GM12864 (cell line): Measurements from ENCODE around the gene CAMK2G.
"Not testable (repeated sequence)": the region's sequence is repeated elsewhere in the genome, so short reads cannot be mapped to it uniquely, and the experiment has no call there.

Source experiments
- DNase-seq: peaks from one replicate; pipeline ENCODE4 v3.0.0-alpha.2; 2011; ENCODE audit warnings: low read depth
- H3K4me3 ChIP-seq: 2 replicates; pipeline ENCODE4 v1.5.1; 2011; ENCODE audit warnings: mild to moderate bottlenecking, low read depth, low read length, control low read depth
- TF ChIP-seq, protein P1 (sequence below): IDR thresholded peaks from 2 replicates; pipeline ENCODE4 v1.5.1; 2011; ENCODE audit warnings: low read depth, mild to moderate bottlenecking, moderate library complexity, low read length, control low read depth, inconsistent platforms; ENCODE audit errors: missing control alignments

Gene CAMK2G

DNA sequence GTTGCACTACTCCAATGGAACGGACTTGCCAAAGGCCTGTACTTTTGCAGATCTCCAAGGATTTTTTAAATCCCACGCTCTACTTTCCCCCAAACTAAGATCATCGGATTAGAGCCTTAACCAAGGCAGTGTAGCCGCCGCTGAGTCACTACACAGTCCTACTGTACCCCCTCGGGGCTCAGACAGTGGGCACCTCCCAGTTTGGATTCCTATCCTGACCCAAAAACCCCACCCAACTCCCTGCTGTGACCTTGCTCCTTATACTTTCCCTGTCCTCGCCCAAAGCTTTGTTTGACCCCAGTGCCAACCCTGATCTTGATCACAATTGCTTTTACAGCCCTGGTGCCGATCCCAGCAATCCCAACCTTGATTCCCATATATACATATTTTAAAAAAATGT, 19.1 kb upstream of the CAMK2G start:
- TF ChIP-seq, protein P1, sequence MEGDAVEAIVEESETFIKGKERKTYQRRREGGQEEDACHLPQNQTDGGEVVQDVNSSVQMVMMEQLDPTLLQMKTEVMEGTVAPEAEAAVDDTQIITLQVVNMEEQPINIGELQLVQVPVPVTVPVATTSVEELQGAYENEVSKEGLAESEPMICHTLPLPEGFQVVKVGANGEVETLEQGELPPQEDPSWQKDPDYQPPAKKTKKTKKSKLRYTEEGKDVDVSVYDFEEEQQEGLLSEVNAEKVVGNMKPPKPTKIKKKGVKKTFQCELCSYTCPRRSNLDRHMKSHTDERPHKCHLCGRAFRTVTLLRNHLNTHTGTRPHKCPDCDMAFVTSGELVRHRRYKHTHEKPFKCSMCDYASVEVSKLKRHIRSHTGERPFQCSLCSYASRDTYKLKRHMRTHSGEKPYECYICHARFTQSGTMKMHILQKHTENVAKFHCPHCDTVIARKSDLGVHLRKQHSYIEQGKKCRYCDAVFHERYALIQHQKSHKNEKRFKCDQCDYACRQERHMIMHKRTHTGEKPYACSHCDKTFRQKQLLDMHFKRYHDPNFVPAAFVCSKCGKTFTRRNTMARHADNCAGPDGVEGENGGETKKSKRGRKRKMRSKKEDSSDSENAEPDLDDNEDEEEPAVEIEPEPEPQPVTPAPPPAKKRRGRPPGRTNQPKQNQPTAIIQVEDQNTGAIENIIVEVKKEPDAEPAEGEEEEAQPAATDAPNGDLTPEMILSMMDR: no peak

DNA sequence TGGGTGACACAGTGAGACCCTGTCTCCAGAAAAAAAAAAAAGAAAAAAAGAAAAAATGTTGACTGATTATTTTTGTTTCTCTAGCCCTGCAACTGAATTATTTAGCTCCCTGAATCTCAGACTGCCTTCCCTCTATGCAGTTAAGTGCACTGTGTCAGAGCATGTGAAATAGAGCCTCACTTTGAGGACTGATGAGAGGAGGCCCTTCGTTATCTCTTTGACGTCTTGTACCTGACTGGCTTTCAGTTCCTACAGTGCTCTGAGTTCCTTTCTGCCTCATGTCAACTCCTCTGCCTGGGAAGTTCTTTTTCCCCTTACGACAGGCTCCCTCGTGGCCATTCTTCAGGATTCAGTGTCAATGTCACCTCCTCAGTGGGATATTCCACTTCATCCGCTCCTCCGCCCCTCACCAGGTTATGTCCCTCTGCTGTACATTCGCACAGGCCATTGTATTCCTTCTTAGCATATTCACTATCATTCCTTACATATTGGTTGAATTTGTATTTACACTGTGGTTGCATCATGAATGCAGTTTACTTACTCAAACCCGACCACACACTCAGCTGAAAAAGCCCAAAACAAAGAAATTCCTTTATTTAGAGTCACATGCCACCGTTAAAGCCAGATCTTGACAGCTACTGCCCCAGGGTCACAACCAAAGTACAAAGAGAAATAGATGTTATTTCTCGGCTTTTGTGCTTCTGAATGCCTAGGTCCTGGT, 18.1 kb upstream of the CAMK2G start:
- TF ChIP-seq, protein P1: no peak
- no peak for DNase-seq
- no peak overlapping the region for H3K4me3 ChIP-seq

More for the DNA sequence above, 19.1 kb upstream of the CAMK2G start:
- DNase-seq: no peak
- H3K4me3 ChIP-seq: no peak overlapping the region

DNA sequence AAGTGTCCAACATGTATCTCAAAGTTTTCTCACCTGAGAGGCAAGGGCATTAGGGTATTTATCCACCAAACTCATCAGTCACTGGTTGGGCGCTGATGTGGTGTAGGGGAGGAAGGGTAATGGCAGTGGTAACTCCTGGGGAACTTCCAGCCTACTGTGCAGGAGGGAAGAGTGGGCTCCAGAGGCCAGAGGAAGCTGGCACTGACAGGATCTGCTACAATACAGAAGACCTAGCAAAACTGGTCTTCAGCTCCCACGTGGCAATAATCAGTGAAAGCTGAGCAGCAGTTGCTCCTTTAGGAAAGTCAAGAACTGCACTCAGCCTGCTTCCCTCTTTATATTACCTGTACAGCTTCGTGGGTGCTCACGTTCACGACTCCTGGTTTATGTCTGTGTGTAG, 17.2 kb upstream of the CAMK2G start:
- no peak for DNase-seq
- no peak overlapping the region for H3K4me3 ChIP-seq
- TF ChIP-seq, protein P1: no peak

DNA sequence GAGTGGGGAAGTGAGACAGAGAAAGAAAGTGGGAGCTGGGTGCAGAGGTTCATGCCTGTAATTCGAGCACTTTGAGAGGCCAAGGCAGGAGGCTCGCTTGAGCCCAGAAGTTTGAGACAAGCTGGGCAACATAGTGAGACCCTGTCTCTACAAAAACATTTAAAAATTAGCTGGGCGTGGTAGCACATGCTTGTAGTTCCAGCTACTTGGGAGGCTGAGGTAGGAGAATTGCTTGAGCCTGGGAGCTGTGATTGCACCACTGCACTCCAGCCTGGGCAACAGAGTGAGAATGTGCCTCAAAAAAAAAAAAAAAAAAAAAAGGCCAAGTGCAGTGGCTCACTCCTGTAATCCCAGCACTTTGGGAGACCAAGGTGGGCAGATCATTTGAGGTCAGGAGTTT, 16.5 kb upstream of the CAMK2G start:
- H3K4me3 ChIP-seq, DNase-seq: not testable (repeated sequence)

DNA sequence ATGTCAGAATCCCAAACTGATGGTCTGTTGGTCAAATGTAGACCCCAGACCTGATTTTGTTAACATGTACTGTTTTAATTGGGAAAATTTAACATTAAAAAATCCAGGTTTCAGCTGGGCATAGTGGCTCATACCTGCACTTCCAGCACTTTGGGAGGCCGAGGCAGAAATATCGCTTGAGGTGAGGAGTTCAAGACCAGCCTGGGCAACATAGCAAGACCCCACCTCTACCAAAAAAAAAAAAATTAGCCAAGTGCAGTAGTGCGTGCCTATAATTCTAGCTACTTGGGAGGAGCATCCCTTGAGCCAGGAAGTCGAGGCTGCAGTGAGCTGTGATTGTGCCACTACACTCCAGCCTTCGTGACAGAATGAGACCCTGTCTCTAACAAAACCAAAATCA, 15.9 kb upstream of the CAMK2G start:
- H3K4me3 ChIP-seq: no peak overlapping the region
- TF ChIP-seq, protein P1: no peak

DNA sequence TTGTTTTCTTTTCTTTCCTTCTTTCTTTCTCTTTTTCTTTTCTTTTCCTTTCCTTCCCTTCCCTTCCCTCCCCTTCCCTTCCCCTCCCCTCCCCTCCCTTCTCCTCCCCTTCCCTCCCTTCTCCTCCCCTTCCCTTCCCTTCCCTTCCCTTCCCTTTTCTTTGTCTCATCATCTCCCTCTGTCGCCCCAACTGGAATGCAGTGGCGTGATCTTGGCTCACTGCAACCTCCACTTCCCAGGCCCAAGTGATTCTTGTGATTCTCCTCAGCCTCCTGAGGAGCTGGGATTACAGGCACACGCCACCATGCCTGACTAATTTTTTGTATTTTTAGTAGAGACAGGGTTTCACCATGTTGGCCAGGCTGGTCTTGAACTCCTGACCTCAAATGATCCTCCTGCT, 15.1 kb upstream of the CAMK2G start:
- DNase-seq, H3K4me3 ChIP-seq: not testable (repeated sequence)

More for the DNA sequence above, 15.9 kb upstream of the CAMK2G start:
- no peak for DNase-seq

DNA sequence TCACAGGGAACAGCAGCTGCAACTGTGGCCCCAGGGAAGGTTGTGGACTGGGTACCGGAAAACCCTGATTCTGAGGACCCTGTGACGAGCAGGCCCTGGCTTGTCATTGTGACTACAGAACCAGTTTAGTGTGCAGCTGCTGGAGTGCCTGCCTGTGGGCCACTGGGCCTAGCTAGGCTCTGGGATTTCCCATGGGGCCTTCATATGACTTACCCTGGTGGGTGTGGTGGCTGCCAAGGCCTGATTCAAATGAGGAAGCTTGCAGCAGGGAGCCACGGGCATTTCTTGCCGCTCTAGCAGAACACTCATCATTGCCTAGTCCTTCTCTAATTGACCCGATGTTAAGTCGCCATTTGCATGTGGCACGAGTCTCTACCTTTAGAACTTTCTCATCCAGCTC, 14.7 kb upstream of the CAMK2G start:
- no peak overlapping the region for H3K4me3 ChIP-seq
- DNase-seq: no peak
- TF ChIP-seq, protein P1: no peak

DNA sequence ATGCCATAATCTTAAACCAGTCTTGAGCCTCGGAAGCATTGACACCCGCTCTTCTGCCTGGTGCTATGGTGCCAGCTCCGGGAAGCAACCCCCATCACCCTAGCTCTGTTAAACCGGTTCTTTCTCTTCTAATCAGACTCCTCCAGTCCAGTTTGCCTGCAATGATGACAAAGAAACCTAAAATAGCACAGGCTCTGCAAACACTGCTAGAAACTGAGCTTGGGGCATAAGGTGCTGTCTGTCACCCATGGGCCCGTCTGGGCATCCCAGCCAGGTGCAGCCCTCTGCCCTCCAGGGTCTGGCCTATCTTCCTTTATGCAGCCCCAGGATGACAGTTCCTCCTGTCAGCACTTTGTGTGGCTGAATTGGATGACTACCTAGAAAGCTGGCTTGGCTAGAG, 14.2 kb upstream of the CAMK2G start:
- no peak overlapping the region for H3K4me3 ChIP-seq
- TF ChIP-seq, protein P1: no peak
- no peak for DNase-seq
